ENCODE measurements around the gene OOSP4B. TPM values are rescaled to one million over a fixed set of nuclear protein-coding genes. Genes with fewer than 3 reads are reported as not detected.

Gene OOSP4B
- total RNA-seq, 1 experiment from 2014 or later: not detected

GRCh38 chr11:59973097-59973496, 43.9 kb upstream of the OOSP4B start:
- ChIA-PET CTCF (interaction anchor here (0.8 to 1.2 kb wide), 2 partner anchors 10 to 159 kb away, joined by 3 to 5 read pairs; partner anchors contain the start of gene OOSP4A), POLR2A (interaction anchor here (0.7 kb wide), 1 partner anchor 9 kb away, joined by 3 read pairs; no protein-coding TSS in a partner anchor)
- no peaks in the 10 kb centered on the region for H3K27me3 Mint-ChIP-seq (ENCODE audit: low read depth)
- H3K9me3 Mint-ChIP-seq: no peaks in the 10 kb centered on the region
- 0 out of 2 replicates have a peak overlapping the region, but pooled peaks have one; percentile 15 for H3K27ac Mint-ChIP-seq
- H3K4me1 Mint-ChIP-seq: peaks cover 12% of the 10 kb centered on the region
- ATAC-seq: peak; percentile 75
- H3K36me3 Mint-ChIP-seq: no peaks in the 10 kb centered on the region
- DNase-seq (ENCODE audit: low spot score): no peak
- TF ChIP-seq CREB1 (CRISPR knock-in tag; IDR thresholded peaks at IDR 0.05): no peak
- TF ChIP-seq ZNF396 (CRISPR knock-in tag; IDR thresholded peaks at IDR 0.05; ENCODE audit: borderline replicate concordance): no peak
- TF ChIP-seq GRHL2 (CRISPR knock-in tag; IDR thresholded peaks at IDR 0.05; ENCODE audit: insufficient replicate concordance, severe bottlenecking): no peak
- no peak for TF ChIP-seq SMAD4 (CRISPR knock-in tag; IDR thresholded peaks at IDR 0.05)
- TF ChIP-seq PREB (CRISPR knock-in tag; IDR thresholded peaks at IDR 0.05; ENCODE audit: borderline replicate concordance): no peak
- no peak for TF ChIP-seq TCF7 (CRISPR knock-in tag; IDR thresholded peaks at IDR 0.05; ENCODE audit: low read depth)
- TF ChIP-seq IRF2 (CRISPR knock-in tag; IDR thresholded peaks at IDR 0.05; ENCODE audit: borderline replicate concordance, low read depth): no peak
- TF ChIP-seq ZNF138 (CRISPR knock-in tag; conservative IDR thresholded peaks at IDR 0.05): no peak
- TF ChIP-seq TEAD1 (CRISPR knock-in tag; IDR thresholded peaks at IDR 0.05): no peak
- no peak for TF ChIP-seq JUN (CRISPR knock-in tag; IDR thresholded peaks at IDR 0.05)
- TF ChIP-seq ZBTB43 (CRISPR knock-in tag; IDR thresholded peaks at IDR 0.05): no peak
- no peak for TF ChIP-seq JAZF1 (CRISPR knock-in tag; IDR thresholded peaks at IDR 0.05)
- no peak for TF ChIP-seq ZBTB21 (CRISPR knock-in tag; IDR thresholded peaks at IDR 0.05; ENCODE audit: borderline replicate concordance)
- TF ChIP-seq MLX (CRISPR knock-in tag; IDR thresholded peaks at IDR 0.05): no peak
- H3K4me3 Mint-ChIP-seq: no peak overlapping the region

- no peak for ATAC-seq
- H3K4me3 Mint-ChIP-seq: no peak overlapping the region
- POLR2A ChIA-PET: no interaction called here
- no peaks in the 10 kb centered on the region; the same call in 1 of the 2 replicates for H3K27me3 Mint-ChIP-seq (ENCODE audit: low read depth)
- no peaks in the 10 kb centered on the region for H3K36me3 Mint-ChIP-seq
- H3K9me3 Mint-ChIP-seq: no peaks in the 10 kb centered on the region
- no peak overlapping the region for H3K27ac Mint-ChIP-seq
- H3K4me1 Mint-ChIP-seq: no peaks in the 10 kb centered on the region
- no peak for DNase-seq (ENCODE audit: low spot score)
- CTCF ChIA-PET: no interaction called here
- TF ChIP-seq ATF1 (CRISPR knock-in tag; IDR thresholded peaks at IDR 0.05) (no peak), USF1 (CRISPR knock-in tag; IDR thresholded peaks at IDR 0.05) (no peak), NR2C2 (CRISPR knock-in tag; IDR thresholded peaks at IDR 0.05) (no peak), ZNF396 (CRISPR knock-in tag; IDR thresholded peaks at IDR 0.05; ENCODE audit: borderline replicate concordance) (no peak), E2F5 (CRISPR knock-in tag; IDR thresholded peaks at IDR 0.05) (no peak), CBFB (CRISPR knock-in tag; IDR thresholded peaks at IDR 0.05; ENCODE audit: low read depth) (no peak), ETV6 (CRISPR knock-in tag; IDR thresholded peaks at IDR 0.05) (no peak), ZNF219 (CRISPR knock-in tag; IDR thresholded peaks at IDR 0.05; ENCODE audit: borderline replicate concordance) (no peak), FOXP4 (CRISPR knock-in tag; IDR thresholded peaks at IDR 0.05) (no peak), ATF3 (CRISPR knock-in tag; conservative IDR thresholded peaks at IDR 0.05) (no peak), ZNF425 (CRISPR knock-in tag; conservative IDR thresholded peaks at IDR 0.05) (no peak)
These were observed 35.7 kb upstream of the OOSP4B start for GRCh38 chr11:59981106-59981770.

Measured in WTC11 (cell line).